ENCODE measurements around the gene SLC2A9. TPM values are rescaled to one million over a fixed set of nuclear protein-coding genes. Genes with fewer than 3 reads are reported as not detected.

The SLC2A9 gene
- total RNA-seq, 2 donors from 2014 or later = 1.6 to 8.6 TPM

- no peaks in the 10 kb centered on the region for H3K27me3 ChIP-seq
- WGBS, 2 donors = 75 to 80% methylated on average over 10 of the region's 10 CpGs
- TF ChIP-seq CTCF (IDR thresholded peaks at IDR 0.05) = no peak
- no peak for TF ChIP-seq POLR2A (IDR thresholded peaks at IDR 0.05)
- H3K36me3 ChIP-seq (replicated peaks in 1 of 2; ENCODE audit: insufficient read depth in 1 of 2, low read depth in 2 of 2) = no peaks in the 10 kb centered on the region
- ATAC-seq (no peak), DNase-seq (no peak)
- H3K4me1 ChIP-seq = peaks cover 17% of the 10 kb centered on the region
- no peak overlapping the region for H3K4me3 ChIP-seq
- no peak overlapping the region for H3K27ac ChIP-seq
- H3K9me3 ChIP-seq = no peaks in the 10 kb centered on the region
- intact Hi-C loops (cut with DNase I) = no loop called here
Measured at GRCh38 chr4:10036807-10037342, 15.6 kb upstream of the SLC2A9 start.

- intact Hi-C loops (cut with DNase I) = no loop called here
- DNase-seq = no peak
Measured at GRCh38 chr4:10035130-10035529, 13.8 kb upstream of the SLC2A9 start.

GRCh38 chr4:10034612-10035104, 13.4 kb upstream of the SLC2A9 start:
- H3K4me1 ChIP-seq = peaks cover 27% of the 10 kb centered on the region
- DNase-seq (no peak), ATAC-seq (no peak)
- 65 to 80% methylated on average over 3 to 5 of the region's 5 CpGs for WGBS, 2 donors
- TF ChIP-seq CTCF (IDR thresholded peaks at IDR 0.05) = no peak
- no peak for TF ChIP-seq POLR2A (IDR thresholded peaks at IDR 0.05)
- H3K36me3 ChIP-seq (replicated peaks in 1 of 2; ENCODE audit: insufficient read depth in 1 of 2, low read depth in 2 of 2) = no peaks in the 10 kb centered on the region
- no peaks in the 10 kb centered on the region for H3K27me3 ChIP-seq
- no peak overlapping the region for H3K4me3 ChIP-seq
- peak overlapping the region in 1 of 4 donors; percentile 51 for H3K27ac ChIP-seq
- intact Hi-C loops (cut with DNase I) = no loop called here
- no peaks in the 10 kb centered on the region for H3K9me3 ChIP-seq

More at GRCh38 chr4:10035130-10035529, 13.8 kb upstream of the SLC2A9 start:
- H3K9me3 ChIP-seq = no peaks in the 10 kb centered on the region
- H3K27me3 ChIP-seq = no peaks in the 10 kb centered on the region
- H3K27ac ChIP-seq = no peak overlapping the region
- H3K4me3 ChIP-seq = no peak overlapping the region
- WGBS, 2 donors = 59 to 85% methylated on average over 2 to 6 of the region's 6 CpGs
- ATAC-seq = no peak
- peaks cover 27% of the 10 kb centered on the region for H3K4me1 ChIP-seq
- H3K36me3 ChIP-seq (replicated peaks in 1 of 2; ENCODE audit: insufficient read depth in 1 of 2, low read depth in 2 of 2) = no peaks in the 10 kb centered on the region
- TF ChIP-seq CTCF (IDR thresholded peaks at IDR 0.05) (no peak), POLR2A (IDR thresholded peaks at IDR 0.05) (no peak)

- H3K27me3 ChIP-seq = no peaks in the 10 kb centered on the region
- no peak overlapping the region for H3K4me3 ChIP-seq
- H3K27ac ChIP-seq = peak overlapping the region in 2 of 4 donors; percentile 51 to 58
- DNase-seq (no peak), ATAC-seq (no peak)
- no peaks in the 10 kb centered on the region for H3K36me3 ChIP-seq (replicated peaks in 1 of 2; ENCODE audit: insufficient read depth in 1 of 2, low read depth in 2 of 2)
- intact Hi-C loops (cut with DNase I) = no loop called here
- peaks cover 27% of the 10 kb centered on the region for H3K4me1 ChIP-seq
- no peaks in the 10 kb centered on the region for H3K9me3 ChIP-seq
- WGBS, 2 donors = 45 to 65% methylated on average over 8 to 10 of the region's 10 CpGs
- TF ChIP-seq POLR2A (IDR thresholded peaks at IDR 0.05) = no peak
- TF ChIP-seq CTCF (IDR thresholded peaks at IDR 0.05) = no peak
Measured at GRCh38 chr4:10034136-10034535, 12.8 kb upstream of the SLC2A9 start.
